NCI-H1694 (cell line): Measurements from ENCODE around the gene RBM7.

Experiments
- DNase-seq: peaks from one replicate; lab custom pipeline; 2025; lab: John Stamatoyannopoulos, UW

RBM7 gene, protein sequence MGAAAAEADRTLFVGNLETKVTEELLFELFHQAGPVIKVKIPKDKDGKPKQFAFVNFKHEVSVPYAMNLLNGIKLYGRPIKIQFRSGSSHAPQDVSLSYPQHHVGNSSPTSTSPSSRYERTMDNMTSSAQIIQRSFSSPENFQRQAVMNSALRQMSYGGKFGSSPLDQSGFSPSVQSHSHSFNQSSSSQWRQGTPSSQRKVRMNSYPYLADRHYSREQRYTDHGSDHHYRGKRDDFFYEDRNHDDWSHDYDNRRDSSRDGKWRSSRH

DNA sequence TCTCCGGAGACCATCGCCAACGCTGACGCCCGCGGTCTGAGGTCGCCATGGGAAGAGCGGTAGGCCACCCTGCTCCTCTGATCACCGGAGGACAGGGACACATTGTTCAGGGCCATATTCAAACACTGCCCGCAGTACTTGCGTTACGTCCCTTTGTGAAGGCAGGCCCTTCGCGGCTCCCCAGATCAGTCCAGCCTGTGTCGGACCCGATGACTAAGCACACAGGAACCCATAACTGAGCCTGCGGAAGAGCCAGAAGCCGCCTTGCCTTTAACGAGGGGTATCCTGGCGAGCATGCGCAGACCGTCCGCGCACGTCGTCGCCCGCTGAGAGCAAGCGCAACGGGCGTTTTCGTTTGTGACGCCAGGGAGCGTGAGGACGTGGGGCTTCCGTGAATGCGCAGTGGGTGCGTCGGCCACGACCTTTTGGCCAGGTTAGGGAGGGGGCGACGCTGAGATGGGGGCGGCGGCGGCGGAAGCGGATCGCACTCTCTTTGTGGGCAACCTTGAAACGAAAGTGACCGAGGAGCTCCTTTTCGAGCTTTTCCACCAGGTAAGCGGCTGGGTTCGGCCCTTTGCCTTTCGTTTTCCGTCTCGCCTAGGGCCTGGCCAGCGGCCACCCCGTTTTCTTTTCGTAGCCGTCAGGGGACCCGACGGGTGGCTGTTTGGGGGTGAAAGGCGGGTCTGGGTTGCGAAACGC lies at the start of gene RBM7, which contains the start of gene C11orf71:
Gene RBM7, plus strand, starts transcription at position 451 of the 699 bp plus-strand sequence. Its CDS starts 6 bp downstream, at position 457.
Gene C11orf71, minus strand, starts transcription at position 296 of the 699 bp plus-strand sequence. Its CDS starts 180 bp downstream, at position 116.
- peak; percentile 59 for DNase-seq

DNA sequence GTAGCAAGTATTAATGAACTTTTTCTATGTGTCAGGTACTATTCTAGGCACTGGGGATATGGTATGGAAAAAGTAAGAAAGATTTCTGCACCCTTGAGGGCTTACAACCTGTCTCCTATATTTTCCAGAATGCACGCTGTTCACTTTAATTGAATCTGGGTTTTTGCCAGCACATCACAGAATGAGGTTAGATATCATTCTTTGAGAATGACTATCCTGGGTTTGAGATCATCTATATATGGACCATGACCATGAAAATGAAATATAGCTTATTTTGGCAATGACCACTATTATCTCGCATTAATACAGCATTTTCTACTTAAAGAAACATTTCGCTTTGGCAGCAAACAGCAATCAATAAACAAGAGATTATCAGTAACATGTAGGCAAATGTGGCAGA lies 47.0 kb upstream of the RBM7 start:
- no peak for DNase-seq

DNA sequence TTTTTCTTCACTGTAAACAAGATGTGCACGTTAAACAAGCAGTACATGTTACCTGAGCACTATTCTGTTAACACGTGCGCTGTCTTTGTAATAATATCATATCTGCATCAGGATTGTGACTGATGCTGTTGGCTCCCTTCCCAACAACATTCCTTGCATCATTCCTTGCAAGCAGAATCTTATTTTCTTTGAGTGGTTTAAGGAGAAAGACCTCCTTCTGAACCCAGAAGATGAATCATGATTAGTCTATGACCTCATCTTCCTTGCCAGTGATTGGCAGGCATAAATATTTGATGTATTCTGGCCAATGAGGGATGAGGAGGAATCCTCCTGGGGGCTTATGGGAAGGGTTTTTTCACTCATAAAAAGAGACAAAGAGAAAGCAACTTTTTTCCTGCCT lies 46.4 kb upstream of the RBM7 start:
- DNase-seq: no peak

DNA sequence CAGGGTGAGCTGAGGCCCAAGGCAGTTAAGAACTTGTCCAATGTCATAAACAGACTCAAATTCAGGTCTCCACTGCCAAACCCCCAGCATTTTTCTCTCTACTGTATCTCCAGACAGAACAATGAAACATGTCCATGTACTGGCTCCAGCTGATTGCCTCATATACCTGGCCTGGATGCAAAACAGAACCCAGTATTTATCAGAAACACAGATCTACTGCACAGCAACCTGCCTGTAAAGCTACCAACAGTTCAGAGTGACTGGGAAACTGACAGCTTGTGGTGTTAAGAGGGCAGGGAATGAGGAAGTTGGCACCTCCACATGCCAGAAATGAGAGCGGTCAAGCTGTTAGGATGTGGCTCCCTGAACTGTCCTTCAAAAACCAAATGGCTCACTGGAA lies 41.8 kb upstream of the RBM7 start:
- DNase-seq: no peak

DNA sequence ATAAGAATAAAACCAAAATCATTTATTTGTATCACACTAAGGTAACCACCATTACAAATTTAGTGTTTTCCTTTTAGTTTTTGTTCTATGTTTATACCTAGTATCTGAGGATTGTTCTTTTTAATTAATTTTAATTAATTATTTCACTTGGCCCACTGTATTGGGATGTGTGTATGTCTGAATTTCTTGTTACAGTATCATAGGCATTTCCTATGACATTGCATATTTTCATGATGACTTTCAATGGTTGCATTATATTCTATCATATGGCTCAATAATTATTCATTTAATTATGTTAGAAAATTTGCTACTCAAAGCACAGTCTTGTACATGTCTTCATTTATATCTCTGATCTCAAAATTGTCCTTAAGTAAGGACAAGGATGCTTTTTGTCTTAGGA lies 41.1 kb upstream of the RBM7 start:
- no peak for DNase-seq

DNA sequence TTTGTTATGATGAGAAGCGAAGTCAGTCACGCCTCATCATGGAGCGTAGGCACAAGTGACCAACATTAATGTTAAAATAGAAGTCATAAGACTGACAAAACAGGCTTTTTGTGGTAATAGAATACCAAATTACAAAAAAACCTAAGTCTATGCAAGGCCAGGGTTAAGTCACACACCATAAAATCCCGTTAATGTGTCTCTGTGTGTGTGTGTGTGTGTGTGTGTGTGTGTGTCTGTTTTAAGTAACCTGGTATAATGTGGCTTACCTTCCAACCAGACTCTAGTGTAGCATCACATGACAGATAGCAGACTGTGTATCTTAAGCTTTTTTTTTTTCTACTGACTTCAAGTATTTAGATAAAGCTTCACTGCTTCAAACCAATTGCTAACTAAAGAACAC lies 38.1 kb upstream of the RBM7 start:
- no peak for DNase-seq

DNA sequence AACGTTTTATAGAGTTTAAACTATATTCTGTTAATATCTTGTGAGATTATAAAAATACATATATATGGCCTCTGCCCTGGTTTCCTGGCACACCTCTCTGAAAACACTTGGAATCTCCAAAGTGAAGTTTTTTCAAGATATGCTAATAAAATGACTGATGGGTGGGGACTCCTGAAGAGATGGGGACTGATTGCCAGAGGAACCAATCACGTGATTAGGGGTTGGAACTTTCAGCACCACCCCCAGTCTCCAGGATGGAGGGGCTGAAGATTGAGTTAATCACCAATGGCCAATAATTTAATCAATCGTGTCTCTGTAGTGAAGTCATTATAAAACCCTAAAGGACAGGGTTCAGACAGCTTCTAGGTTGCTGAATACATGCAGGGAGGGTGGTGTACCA lies 37.5 kb upstream of the RBM7 start:
- no peak for DNase-seq

DNA sequence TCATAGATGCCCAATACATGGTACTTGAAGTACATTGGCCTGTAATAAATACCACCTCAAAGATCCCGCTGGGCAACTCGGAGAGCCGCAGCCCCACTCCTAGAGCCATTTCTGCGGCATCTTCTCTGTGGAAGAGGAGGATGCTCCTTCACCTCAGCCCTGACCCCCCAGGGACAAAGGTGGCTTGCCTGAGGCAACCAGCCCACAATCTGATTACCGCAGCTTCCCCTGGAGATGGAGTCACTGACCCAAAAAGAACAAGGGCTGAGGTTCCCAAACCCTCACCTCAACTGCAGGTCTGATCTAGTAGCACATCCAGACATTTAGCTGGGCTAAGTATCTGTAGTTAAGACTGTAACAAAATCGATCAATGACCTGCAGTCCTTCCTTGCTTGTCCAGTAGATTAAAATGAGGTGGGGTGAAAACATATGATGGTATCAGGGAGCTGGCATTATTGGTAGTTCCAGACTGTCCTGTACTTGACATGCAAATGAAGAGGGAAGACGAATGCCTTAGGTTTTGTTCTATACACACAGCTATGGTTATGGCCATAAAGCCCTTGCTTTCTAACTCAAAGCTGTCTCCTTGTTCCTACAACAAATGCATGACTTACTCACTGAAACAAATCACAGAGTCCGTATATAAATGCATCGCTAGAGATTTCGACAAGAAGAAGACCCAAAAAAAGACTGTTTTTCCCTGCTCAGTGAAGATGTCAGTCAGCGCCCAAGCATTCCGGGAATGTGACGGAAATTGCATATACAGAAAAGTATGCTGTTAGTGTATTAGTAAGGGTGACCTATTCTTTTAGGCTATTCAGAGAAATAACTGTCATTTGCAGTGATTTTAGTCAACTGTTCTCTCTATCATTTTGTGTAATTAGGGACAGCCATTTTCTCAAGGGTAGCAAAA lies 33.9 kb upstream of the RBM7 start:
- no peak for DNase-seq

DNA sequence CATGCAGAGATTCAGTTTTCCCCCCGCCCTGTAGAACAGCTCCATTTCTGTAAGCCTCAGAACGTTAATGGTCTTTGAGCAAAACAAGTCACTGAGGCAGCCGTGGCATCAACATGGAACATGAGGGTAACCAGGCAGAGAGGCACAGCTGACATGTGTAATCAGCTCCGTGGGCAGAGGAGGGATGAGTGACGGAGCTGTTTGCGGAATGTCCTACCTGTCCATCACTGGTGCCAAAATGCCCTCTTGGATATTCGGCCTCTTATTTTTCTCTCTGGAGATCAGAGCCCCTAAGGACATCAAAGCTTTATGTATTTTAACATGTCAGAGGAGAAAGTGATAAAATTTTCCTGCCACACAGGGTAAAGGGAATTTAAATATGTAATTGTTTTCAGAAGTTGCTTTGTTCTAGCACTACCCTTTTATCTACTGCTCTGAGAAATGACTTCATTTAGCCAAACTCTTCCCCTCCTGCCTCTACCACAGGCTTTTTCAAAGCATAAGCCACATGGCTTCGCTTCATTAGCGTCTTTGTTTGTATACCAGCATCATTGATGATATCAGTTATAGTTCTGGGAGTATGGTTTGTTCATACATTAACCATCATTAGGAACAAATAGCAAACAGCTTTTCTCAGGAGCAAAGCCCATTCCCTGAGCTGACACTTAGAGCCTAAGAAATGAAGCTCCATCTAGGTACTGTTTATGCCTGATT lies 33.1 kb upstream of the RBM7 start:
- no peak for DNase-seq

DNA sequence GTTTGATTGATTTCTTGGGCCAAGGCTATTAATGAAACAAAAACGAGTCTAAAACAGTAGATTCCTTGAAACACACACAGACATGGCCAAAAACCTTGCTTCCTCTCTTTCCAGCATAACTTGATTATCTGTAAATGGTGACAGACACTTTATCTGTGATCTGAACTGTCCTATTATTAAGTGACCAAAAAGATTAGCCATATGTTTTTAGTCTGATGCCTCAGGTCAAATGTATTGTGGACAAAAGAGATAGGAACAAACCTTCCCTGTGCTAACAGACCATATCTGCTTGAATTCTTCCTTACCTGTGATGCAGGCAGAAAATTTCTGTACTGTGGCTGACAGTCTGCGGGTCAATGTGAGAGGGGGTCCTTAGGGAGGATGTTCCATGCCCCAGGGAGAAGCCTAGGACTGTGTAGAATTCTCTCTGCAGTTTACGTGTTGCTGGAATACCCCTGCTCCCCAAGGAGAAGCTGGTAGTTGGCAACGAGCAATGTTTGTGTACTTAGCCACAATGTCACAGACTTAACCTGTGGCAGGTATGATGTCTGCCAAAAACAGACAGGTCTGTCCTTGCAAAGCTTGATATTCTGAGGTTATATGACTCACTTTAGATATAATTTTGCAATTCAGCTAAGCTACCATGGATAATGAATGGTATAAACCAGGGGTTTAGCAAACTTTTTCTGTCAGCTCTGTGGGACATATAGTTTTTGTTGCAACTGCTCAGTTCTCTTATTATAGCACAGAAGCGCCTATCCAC lies 31.4 kb upstream of the RBM7 start:
- no peak for DNase-seq

DNA sequence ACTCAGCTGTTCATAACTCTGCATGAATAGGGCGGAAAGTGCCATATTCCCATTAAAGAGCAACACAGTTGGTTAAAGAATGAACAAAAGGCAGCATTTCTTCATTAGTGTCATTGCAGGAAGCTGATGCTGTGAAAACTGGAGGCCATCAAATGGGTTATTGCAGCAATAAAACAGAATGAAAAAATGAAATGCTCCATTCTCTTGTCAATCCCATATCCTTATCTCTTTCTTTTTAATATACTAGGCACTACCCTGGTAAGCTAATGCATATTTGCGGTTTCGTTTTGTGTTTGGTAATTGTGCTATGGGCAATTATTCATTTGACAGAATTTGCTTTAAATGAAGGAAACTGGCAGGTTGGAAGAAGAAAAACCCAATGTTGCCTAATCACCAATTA lies 25.4 kb upstream of the RBM7 start:
- DNase-seq: no peak

DNA sequence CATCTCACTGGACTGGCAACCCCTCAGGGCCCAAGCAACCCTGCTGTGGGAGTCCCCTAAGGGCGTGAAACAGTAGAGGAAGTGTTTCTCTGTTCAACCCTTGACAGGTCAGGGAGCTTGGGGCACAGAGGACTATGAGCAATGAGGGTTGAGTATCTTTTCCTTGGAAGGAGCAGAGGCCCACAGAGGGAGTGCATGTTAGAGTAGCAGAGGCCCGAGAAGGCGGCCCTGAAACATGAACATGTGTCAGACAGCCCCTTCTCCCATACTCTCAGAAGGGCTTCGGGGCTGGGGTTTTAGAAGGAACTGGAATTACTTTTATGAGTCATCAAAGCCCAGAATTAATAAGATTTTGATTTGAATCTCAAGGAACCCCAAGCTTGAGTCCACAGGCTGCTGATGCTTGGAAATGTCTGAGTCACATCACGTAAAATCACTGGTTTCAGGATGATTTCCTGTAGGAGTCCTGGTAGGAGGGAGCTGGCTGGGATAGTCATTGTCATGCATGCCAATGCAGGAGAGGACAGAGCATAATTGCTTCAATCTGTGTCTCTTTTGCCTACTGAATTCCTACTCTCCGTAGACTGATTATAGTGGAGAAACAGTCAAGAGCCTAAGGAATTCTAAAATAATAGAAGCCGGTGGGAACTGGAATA lies 22.7 kb upstream of the RBM7 start:
- no peak for DNase-seq

DNA sequence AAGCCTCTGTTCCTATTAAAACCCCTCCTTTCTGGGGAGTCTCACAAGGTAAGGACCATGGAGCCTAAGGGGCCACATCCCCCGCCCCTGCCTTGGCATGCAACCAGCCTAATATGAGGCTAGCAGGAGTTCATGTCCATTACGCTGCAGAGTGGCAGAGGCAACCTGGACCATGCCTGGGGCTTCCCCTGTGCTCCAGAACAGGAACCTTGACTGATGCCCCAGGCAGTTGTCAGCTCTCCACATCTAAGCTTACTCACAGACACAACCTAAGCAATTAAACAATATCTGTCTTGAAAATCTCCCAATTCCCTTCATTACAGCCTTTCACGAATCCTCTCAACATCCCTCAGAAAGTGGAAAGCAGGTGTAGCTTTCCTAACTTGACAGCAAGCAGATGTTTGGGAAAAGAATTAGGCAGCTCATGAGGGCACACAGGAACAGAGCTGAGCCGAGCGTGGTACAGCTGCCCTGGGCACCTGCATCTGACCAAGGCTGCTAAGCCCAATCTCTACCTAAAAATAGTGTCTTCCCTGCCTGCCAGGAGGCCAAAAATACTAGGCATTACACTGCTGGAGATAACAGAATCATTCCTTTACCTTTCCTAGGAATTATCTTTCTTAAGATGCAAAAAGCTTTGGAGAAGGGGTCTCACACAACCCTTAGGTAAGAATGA lies 20.9 kb upstream of the RBM7 start:
- DNase-seq: no peak

DNA sequence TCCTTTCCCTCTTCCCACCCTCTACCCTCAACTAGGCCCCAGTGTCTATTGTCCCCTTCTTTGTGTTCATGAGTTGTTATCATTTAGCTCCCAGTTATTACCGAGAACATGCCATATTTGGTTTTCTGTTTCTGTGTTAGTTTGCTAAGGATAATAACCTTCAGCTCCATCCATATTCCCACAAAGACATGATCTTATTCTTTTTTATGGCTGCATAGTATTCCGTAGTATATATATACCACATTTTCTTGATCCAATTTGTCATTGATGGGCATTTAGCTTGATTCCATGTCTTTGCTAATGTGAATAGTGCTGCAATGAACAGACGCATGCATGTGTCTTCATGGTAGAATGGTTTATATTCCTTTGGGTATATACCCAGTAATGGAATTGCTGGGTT lies 18.0 kb upstream of the RBM7 start:
- no peak for DNase-seq

DNA sequence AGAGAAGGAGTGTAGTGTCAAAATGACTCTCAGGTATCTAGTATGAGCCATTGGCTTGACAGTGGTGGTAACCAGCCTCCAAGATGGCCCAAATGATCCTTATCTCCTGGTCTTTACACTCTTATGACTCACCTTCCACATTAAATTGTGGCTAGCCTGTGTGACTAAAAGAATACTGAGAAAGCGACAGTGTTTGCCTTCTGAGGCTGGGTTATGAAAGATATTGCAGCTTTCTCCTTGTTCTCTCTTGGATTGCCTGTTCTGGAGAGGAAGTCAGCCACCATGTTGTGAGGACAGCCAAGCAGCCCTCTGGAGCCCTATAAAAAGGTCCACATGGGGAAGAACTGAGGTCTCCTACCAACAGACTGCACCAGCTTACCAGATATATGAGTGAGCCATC lies 16.0 kb upstream of the RBM7 start:
- DNase-seq: no peak

DNA sequence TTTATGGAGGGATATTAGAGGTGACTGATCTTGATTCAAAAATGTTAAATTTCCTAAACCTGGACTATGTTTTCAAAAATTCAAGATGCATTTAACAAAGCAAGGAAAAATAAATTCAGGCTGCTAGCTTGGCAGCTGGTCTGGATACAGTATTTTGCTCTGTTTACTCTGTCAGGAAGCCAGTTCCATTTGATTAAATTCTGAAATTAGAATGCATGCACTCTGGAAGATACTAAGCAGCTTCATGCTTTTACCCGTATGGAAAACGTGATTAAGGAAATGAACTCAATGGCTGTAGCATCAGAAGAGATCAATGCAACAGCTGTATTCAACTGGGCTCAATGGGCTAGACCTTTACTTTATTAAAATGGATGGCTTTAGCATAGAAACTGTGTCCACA lies 14.3 kb upstream of the RBM7 start:
- no peak for DNase-seq

DNA sequence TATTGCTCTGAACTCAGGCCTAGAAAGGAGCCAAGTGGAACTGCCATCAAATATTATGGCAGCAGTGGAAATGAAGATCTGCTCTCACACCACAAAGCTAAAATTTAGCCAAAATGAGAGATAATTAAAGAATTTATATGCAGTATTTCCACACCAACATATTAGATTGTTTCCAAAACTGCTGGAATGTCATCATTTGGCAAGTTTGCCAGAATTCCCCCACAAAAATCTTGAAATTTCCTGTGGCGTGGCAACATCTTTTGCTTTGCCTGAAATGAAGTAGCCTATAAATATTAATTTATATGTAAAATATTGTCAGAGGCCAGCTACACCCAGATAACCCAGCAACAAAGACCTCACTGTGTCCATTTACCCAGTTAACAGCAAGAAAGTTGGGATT lies 13.9 kb upstream of the RBM7 start:
- DNase-seq: no peak

DNA sequence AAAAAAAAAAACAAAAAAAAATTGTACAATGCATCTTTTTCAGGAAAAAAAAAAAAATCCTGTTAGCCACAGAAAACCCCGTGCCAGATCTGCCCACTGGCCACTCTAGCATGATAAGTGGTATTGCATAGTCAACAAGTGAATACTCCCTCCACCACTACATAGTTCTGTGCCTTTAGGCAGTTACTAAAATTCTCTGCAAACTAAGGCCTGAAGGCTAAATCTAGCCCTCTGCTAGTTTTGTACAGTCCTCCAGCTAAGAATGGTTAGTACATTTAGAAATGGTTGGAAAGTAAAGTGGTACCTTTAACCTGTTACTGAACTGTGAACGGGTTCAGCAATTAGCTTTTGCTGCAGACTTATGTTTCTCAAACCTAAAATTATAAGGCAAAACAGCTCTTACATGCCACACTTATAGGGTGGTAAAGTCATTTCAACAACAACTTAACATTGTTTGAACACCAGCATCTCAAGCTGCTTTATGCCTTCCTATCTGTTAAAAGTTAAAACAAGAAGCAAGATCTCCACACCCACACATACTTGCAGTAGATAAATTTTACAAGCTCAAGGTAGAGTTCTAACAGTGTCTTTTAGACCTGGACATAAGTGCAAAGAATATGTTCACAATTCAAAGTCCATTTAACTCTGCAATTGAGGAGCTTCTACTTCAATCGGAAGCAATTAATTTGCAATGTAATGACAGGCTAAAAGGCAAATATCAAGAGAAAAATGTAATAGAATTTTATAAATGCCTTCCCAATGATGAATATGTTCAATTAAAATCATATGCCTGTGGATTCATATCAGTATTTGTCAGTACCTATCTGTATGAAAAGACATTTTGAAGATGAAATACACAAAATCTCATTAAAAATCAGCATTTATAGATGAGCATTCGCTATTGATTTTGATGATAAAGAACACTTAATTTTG lies 7.5 kb upstream of the RBM7 start:
- no peak for DNase-seq

DNA sequence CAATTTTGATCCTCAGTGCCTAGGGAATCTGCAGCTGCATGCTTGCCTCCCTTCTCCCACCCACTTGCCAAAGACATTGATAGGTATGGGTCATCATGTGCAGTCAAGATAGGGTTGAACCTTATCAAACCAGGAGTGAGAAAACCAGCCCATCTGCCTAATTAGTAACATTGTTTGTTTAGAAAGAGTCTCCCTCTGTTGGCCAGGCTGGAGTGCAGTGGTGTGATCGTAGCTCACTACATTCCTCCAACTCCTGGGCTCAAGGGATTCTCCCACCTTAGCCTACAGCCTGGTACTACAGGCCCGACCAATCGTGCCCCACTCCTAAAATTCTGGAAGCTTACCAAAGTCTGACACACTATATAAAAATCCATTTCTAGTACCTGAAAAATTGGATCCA lies 4.7 kb upstream of the RBM7 start:
- DNase-seq: no peak
